Stimulated activated CD4-positive, alpha-beta T cell treated with anti-CD3 and anti-CD28 coated beads, TNF-alpha, amount 100 ng/mL, for 1 hour (primary cell): ENCODE data around the gene HINT3.
A peak's percentile ranks its signal among the peaks of the same experiment; 100 is the strongest.
"Not testable (repeated sequence)": the region's sequence is repeated elsewhere in the genome, so short reads cannot be mapped to it uniquely, and the experiment has no call there.

Experiments
- DNase-seq, 3 donors: peaks; one replicate each; pipeline ENCODE4 v3.0.0-alpha.2; 2020; ENCODE audit warnings: low read depth in 3 of 3, low spot score in 1 of 3

Gene HINT3

GRCh38 chr6:125995972-125996580 lies 39.5 kb downstream of the HINT3 start:
- peak; percentile 27 to 52 (median 30) for DNase-seq

DNA sequence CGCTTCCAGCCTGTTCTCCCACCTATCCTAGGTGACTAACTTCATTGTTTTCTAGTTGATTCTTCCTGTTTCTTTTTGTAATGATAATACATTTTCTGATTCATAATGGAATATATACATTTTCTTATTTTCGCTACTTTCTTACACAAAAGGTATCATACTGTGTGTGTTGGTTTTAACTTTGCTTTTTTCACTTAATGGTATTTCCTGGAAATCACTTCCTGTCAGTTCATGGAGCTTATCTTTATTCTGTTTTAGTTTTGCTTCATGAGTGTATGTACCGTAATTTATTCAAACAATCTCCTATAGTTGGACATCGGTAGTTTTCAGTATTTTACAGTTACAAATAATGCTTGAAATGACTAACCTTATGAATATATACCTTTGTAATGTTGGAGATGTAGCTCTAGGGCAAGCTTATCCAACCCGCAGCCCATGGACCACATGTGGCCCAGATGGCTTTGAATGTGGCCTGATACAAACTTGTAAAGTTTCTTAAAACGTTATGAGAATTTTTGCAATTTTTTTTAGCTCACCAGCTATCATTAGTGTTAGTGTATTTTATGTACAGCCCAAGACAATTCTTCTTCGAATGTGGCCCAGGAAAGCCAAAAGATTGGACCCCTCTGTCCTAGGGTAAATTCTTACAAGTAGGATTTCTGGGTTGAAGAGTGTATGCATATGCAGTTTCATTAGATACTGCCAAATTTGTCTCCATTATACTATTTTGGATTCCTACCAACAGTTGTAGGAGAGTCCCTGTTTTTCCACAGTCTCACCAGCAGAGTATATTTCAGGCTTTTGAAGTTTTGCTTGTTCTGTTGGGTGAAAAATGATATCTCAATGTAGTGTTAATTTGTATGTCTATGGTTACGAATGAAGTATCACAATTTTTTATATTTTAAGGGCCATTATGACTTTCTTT lies 46.4 kb downstream of the HINT3 start:
- DNase-seq = no peak

DNA sequence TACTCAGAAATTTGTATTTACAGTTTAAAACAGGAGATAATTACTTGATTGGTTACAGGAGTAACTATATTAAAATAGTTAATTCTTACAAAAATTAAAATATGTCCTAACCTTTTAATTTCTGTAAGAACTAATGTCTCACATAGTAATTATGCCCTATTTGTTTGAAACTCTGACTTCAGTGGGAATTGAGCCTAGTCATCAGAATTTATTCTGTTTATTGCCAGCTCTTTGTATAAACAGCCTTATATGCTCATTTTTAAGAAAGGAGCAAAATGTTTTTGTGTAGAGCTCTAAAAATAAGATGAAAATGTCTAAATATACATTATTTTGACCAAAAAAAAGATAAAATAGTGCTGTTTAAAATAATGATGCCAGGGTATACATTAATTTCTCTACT lies 51.2 kb downstream of the HINT3 start:
- DNase-seq = no peak

- DNase-seq = no peak
Observed at GRCh38 chr6:126010040-126010439, 53.5 kb downstream of the HINT3 start.

GRCh38 chr6:126015863-126016262 lies 59.3 kb downstream of the HINT3 start:
- DNase-seq = no peak

GRCh38 chr6:126016591-126016990 lies 60.0 kb downstream of the HINT3 start:
- no peak for DNase-seq

DNA sequence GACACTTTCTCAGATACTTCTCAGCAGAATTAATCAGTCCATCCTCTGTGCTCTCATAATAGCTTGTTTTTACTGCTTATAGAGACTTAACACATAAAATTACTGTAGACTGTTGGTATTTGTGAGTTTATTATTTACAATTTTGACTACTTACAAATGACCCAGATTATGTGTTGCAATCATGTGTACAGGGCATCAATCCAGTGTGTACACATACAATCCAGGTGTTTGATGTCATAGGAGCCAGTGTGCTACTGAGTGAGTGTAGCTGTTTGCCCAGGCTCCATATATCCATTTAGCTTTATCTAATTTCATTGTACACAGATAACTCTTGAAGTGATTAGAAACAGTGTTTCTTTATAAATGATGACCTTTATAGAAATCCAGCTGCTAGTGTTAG lies 61.1 kb downstream of the HINT3 start:
- DNase-seq = no peak

DNA sequence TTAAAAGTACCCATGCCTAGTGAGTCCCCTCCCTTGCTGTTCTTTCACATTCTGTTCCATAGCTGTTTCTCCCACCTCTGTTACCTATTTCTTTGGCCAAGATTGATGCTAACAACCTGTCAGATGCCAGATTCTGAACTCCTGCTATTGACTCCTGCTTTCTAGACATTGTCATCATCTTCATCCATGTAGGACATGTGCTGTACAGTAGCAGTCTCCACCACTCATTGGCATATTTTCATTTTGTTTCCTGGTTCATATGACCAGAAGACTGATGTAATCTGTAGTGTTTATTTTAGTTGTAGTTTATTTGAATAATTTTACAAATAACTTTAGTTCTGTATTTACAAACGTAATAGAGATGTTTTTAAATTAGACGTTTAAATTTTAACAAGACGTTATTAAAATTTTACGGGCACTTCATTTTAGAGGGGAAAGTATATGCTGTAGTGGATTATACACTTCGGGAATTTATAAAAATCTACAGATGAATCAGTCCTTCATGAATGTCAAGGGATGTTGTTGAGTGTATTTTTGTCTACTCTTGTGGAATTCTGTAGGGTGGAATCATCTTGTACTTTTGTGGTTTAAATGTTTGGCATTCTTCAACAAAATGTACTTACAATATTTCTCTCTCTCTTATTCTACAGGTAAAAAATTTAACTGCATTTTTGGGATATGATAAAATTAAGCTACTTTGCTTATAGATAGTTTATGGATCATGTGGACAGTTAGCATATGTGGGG lies 63.9 kb downstream of the HINT3 start:
- DNase-seq = no peak

GRCh38 chr6:126023474-126023873 lies 66.9 kb downstream of the HINT3 start:
- not testable (repeated sequence) for DNase-seq

DNA sequence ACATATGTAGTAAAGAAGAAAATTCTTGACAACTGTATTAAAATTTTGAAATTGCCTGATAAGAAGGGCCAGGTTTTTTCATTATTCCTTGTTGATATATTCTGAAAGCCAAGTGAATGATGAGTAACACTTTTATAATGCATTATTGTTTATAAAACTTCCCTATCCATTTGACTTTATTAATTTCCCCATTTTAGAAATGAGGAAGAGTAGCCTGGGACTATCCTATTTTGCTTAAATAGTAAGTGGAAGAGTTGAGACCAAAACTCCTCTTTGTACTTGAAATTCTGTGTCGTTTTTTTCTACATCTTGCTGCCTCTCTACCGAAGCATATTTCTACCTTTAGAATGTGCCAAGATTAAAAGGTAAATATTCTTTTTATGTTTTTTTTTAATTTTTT lies 69.4 kb downstream of the HINT3 start:
- DNase-seq = no peak

DNA sequence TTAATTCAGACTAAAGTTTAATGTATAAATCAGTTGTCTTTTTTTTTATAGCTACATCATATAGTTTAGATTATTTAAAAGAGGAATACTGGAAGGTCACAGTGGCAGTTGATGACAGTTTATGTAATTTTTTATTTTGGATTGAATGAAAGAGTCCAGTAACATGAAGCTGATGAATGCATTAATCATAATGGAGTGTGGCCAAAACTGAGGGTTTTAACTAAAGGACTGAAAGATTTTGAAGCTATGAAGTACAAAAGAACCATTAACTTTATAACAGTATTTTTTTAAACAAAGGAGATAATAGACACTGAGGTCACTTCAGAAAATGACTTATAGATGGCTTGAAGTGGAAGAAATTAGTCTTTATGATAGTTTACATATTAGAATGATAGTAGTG lies 71.0 kb downstream of the HINT3 start:
- no peak for DNase-seq
